GM21529 (cell line): ENCODE measurements around the gene THAP4.

Experiments
- ATAC-seq: cut with Tn5 transposase; IDR thresholded peaks from one replicate; pipeline ENCODE4 v1.9.1; 2021; ENCODE audit not compliant: unreplicated experiment

THAP4 gene

GRCh38 chr2:241550616-241551580, 86.1 kb downstream of the THAP4 start:
- ATAC-seq, result no peak

GRCh38 chr2:241548451-241548835, 88.5 kb downstream of the THAP4 start:
- no peak for ATAC-seq

DNA sequence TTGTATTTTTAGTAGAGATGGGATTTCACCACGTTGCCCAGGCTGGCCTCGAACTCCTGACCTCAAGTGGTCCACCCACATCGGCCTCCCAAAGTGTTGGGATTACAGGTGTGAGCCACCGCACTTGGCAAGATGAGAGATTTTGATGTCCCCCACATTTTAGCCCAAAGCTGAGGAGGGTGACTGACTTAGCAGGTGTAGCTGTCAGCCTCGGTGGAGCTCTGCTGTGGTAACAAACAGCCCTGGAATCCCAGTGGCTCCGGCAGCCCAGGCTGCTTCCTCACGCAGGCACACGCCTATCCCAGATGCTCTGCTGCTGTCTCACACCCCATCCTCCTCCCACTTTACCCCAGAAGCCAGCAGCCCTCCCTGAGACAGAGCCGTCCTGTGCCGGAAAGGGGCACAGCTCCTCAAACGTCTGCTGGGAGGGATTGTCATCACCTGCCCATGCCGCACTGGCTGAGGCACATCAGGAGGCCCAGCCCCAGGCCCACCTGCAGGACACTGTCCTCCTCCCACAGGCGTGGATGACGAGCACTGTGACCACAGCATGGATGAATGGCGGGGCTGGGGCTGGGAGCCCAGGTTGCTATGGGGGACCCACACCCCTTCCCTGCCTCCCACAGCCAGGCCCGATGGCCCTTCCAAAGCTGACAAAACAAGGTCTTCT, 89.0 kb downstream of the THAP4 start:
- no peak for ATAC-seq

GRCh38 chr2:241546771-241547498, 90.0 kb downstream of the THAP4 start:
- ATAC-seq, result no peak

DNA sequence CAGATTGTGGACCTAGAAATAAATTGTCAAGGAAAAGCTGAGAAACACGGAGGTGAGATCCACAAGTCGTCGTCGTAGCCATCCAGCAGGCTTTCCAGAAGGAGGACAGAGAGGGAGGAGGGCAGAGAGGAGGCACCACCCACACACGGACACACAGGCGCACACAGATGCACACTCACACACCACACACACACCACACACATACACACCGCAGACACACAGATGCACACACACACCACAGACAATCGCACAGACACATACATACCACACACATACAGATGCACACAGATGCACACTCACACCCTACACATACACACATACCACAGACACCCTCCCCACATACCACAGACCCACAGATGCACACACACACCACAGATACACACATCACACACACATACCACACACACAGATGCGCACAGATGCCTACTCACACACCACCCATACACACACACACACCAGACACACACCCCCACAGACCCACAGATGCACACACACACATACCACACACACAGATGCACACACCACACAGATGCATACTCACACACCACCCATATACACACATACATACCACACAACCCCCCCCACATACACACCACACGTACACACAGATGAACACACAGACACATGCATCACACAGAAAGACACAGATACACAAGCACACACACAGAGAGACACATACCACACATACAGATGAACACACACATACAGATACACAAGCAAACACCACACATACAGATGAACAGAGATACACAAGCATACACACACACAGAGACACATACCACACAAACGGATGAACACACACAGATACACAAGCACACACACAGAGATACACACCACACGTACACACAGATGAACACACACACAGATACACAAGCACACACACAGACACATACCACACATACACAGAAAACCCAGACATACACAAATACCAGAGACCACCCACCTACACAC, 91.2 kb downstream of the THAP4 start:
- no peak for ATAC-seq

DNA sequence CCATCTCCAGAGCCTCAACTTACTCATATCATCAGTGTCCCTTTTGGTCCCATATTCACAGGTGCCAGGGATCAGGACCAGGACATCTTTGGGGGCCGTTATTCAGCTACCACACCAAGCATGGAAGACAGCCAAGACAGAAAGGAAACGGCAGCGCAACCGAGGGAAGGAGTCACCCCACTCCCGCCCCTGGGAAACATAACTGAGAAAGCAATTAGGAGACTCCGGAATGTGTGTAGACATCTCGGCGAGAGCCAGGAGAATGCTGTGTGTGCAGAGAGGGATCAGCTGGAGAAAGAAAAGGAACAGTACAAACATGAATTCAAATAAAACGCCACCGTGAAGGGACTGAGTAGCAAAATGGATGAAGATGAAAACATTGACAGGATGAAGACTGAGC, 91.9 kb downstream of the THAP4 start:
- ATAC-seq, result no peak

- ATAC-seq, result no peak
Observed at GRCh38 chr2:241542278-241542605, 94.7 kb downstream of the THAP4 start.

- no peak for ATAC-seq
Observed at GRCh38 chr2:241541564-241542277, 95.2 kb downstream of the THAP4 start.

DNA sequence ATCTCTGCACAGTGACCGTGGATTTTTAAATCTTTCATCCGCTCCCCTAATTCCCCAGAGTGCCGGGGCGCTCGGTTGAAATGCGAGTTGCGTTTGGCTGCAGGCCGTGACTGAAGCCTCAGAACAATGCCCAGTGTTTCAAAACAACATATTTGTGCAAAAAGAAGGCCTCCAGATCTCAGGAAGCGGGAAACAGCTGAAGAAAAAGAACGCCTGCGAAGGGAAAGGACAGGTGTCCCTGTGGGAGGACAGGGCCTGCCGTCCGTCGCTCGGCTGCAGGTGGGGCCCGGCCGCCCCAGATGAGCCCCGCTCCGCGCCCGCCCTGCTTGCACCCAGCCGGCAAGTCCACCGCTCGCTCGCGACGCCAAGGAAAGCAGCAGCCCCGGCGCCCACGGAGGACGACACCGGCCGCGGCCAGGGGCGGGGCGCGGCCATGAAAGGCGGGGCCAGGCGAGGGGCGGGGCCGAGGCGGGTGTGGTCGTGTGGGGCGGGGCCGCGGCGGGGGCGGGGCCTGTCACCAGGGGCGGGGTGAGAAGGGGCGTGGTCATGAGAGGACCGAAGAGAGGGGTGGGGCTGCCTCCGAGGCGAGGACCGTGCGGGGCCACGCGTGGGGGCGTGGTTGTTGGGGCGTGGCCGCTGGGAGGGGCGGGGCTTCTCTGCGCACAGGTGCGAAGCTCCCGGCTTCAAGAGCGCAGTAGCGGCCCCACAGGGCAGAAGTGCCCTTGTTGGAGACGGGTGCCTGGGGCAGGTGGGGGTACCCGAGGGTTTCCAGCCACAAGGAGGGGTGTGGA, 96.0 kb downstream of the THAP4 start:
- ATAC-seq, result no peak

DNA sequence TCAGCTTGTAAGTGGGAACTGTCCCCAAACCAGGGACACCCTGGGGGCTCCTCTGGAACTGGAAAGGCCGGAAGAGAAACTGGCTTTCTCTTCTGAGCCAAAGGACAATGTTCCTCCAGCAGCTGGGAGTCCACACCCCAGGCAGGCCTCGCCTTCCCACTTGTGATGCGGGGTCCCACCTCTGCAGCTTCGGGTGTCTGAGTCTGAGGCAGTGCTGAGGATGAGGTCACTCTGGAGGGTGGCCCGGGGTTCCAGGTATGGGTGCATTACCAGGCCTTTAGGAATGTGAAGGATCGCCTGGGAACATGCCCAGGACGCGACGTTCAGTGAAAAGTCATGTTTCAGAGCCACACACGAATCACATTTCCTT, 96.6 kb downstream of the THAP4 start:
- no peak for ATAC-seq

GRCh38 chr2:241539616-241540374, 97.2 kb downstream of the THAP4 start:
- ATAC-seq, result no peak

DNA sequence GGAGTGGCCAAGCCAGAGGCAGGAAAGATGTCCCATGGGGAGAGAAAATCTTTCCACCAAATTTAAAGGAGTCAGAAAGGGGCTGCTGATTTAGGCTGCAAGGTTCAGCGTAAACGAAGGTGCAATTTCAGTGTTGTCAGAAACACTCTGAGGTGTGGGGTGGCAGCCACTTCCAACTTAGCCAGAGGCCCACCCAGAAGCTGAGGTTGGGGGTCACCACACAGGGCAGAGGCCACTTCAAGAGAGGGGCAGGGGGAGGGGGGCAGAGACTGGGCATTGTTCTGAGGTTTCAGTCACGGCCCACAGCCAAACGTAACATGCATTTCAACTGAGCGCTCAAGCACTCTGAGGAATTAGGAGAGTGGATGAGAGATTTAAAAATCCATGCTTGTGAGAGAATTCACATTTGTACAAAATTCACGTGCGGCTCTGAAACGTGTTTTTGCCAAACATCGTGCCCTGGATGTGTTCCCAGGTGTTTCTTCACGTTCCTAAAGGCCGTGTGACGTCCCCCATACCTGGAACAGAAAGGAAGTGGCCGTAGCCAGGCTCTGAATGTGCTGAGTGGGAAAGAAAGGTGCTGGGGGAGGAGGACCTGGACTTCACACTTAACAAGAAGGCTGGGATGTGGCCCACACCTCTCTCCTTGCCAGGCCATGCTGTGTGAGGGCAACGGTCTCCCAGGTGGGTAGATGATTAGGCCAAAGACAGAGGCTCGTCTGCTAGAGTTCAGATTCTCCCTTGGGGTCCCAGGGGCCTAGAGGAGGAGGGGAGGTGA, 97.9 kb downstream of the THAP4 start:
- no peak for ATAC-seq

DNA sequence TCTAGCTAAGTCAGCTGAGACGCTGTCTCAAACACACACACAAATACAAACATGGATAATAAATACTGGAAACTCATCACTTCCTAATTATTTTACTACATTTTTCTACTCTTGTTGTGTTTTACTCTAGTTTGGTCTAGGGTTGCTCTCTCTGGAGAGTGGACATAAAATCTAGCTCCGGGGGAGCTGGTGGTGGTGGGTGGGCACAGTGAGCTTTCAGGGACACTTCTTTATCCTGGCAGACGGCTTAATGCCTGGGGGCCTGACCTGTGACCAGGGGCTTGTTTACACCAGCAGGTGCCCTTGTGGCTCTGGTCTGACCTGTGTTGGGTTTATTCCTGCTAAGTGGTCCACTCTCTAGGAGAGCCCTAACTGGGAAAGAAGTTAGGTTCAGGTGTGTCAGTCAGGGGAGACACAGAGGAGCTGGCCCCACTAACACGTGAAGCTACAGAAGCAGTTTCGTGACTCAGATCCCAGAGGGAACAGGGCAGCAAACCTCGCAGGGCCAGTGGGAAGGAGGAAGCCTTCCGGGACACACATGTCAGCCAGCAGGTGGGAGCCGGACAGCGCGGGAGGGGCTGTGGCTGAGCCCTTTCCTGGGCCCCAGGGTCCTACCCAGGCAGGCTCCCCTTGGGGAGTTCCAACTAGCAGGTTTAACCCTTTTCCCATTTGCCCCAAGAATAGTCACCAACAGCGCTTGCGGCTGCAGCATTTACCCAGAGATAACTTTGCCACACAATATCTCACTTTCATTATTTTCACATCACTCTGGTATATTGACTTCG, 100.9 kb downstream of the THAP4 start:
- ATAC-seq, result no peak

DNA sequence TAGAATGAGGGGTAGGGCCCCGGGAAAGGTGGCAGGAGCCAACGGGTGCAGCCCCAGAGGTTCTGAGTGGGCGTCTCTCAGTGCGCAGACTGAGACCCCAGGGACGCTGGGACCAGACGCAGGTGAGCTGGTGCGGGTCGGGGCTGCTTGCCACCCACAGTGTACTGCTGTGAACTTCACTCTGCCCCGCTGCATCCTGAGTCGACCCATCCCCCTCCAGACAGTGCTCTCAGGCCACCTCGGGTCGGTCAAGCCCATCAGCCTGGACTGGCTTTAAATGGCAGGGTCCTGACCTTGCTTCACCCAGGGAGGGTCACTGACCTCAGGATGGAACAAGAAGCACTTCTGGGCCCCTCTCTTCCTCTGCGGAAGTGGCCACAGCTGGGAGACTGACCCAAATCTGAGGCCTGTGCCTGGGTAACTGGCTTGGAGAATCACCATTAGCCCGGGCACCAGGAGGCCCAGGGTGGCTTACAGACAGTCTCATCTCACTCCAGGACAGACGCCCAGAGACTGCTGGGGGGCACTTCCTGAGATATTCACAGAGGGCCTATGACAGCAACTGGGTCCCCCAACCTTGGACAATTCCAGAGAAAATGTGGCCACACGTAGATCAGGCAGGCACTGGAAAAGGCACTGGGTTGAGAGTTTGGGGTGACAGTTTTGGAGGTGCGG, 102.1 kb downstream of the THAP4 start:
- ATAC-seq, result no peak
